AG04450 (cell line): ENCODE results near the gene CDH6. TPM values are rescaled to one million over a fixed set of nuclear protein-coding genes. Genes with fewer than 3 reads are reported as not detected.

Experiments
- CTCF ChIA-PET: fragments of 300-600, 350-600 bp; formaldehyde crosslinking; extraction: SDS; loops from one replicate; lab custom pipeline; 2022; ENCODE audit warnings: antibody characterized with exemption, inconsistent platforms; lab: Charles Lee
- POLR2A ChIA-PET: fragments of 350-600 bp; formaldehyde crosslinking; extraction: SDS; loops from one replicate; lab custom pipeline; 2021; ENCODE audit warnings: antibody characterized with exemption, inconsistent platforms; lab: Yijun Ruan, JAX
- DNase-seq: peaks from one replicate; pipeline ENCODE4 v3.0.0-alpha.2; 2011; ENCODE audit warnings: low read depth, low spot score
- H3K27ac ChIP-seq: one replicate; pipeline ENCODE4 v1.5.1; 2012; ENCODE audit warnings: low read depth, low read length, control low read depth
- H3K27me3 ChIP-seq: one replicate; pipeline ENCODE4 v1.6.0; 2012; ENCODE audit warnings: low read length; ENCODE audit not compliant: control insufficient read depth, insufficient read depth
- H3K4me3 ChIP-seq: 2 replicates; pipeline ENCODE4 v1.5.1; 2011; ENCODE audit warnings: mild to moderate bottlenecking, low read depth, low read length, control low read depth
- H3K9me3 ChIP-seq: 2 replicates; pipeline ENCODE4 v1.5.1; 2012; ENCODE audit warnings: low read length; ENCODE audit not compliant: control insufficient read depth, insufficient read depth
- CTCF ChIP-seq: IDR thresholded peaks from 2 replicates; pipeline ENCODE4 v1.5.1; 2011; ENCODE audit warnings: low read depth, low read length, control low read depth, inconsistent platforms
- polyA plus RNA-seq: library from polyadenylated mRNA; depleted of rRNA; stranded (reverse); fragments of >200 nt; gene quantifications from 2 replicates; pipeline ENCODE4 v1.2.3, GENCODE V29; 2011

The CDH6 gene
- polyA plus RNA-seq, 1 experiment: 45.7 TPM

- TF ChIP-seq CTCF: no peak
- no peaks in the 10 kb centered on the region for H3K9me3 ChIP-seq
- H3K27me3 ChIP-seq: no peaks in the 10 kb centered on the region
- DNase-seq: no peak
- H3K27ac ChIP-seq: no peak overlapping the region
- ChIA-PET POLR2A (no interaction called here), CTCF (interaction anchor here (1.3 kb wide), 1 partner anchor 36 kb away, joined by 6 read pairs; no protein-coding TSS in a partner anchor)
- H3K4me3 ChIP-seq: no peak overlapping the region
These were observed 74.8 kb downstream of the CDH6 start for GRCh38 chr5:31268256-31268655.

DNA sequence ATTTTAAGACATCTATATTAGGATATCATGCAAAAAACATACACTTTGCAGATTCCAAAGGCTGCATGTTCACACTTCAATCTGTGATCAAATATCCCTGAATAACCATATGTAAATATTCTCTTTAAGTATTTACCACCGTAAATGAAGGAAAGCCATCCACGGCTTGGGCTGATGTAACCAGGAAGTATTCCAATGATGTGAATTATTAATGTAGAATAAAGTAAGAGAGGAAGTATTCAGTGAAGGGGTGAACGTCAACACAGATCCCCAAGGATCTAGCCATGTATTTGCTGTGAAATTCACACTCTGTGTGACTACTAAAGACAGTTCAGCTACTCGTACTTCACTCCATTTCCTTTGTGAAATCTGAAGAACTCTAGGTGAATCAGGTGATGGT, 75.2 kb downstream of the CDH6 start:
- CTCF ChIA-PET: interaction anchor here (1.3 to 3.8 kb wide), 2 partner anchors 36 to 37 kb away, joined by 6 to 23 read pairs; no protein-coding TSS in a partner anchor
- H3K27me3 ChIP-seq: no peaks in the 10 kb centered on the region
- no peak overlapping the region for H3K27ac ChIP-seq
- no peak for DNase-seq
- POLR2A ChIA-PET: no interaction called here
- no peak for TF ChIP-seq CTCF
- no peak overlapping the region for H3K4me3 ChIP-seq
- H3K9me3 ChIP-seq: no peaks in the 10 kb centered on the region

- no peaks in the 10 kb centered on the region for H3K9me3 ChIP-seq
These were observed 75.8 kb downstream of the CDH6 start for GRCh38 chr5:31269259-31269658.

GRCh38 chr5:31270396-31270795, 76.9 kb downstream of the CDH6 start:
- Histone ChIP-seq H3K27ac (no peak overlapping the region), H3K9me3 (no peaks in the 10 kb centered on the region), H3K4me3 (no peak overlapping the region), H3K27me3 (no peaks in the 10 kb centered on the region)
- DNase-seq: no peak
- POLR2A ChIA-PET: no interaction called here
- CTCF ChIA-PET: interaction anchor here (0.9 to 3.8 kb wide), 22 partner anchors 8 to 1230 kb away, joined by 3 to 23 read pairs (median 4); no protein-coding TSS in a partner anchor
- peak; percentile 55 for TF ChIP-seq CTCF

More at GRCh38 chr5:31269259-31269658, 75.8 kb downstream of the CDH6 start:
- H3K4me3 ChIP-seq: no peak overlapping the region
- no peak for TF ChIP-seq CTCF
- ChIA-PET CTCF (interaction anchor here (1.3 to 3.8 kb wide), 5 partner anchors 11 to 1229 kb away, joined by 3 to 23 read pairs (median 6); no protein-coding TSS in a partner anchor), POLR2A (no interaction called here)
- DNase-seq: no peak
- no peak overlapping the region for H3K27ac ChIP-seq
- no peaks in the 10 kb centered on the region for H3K27me3 ChIP-seq

DNA sequence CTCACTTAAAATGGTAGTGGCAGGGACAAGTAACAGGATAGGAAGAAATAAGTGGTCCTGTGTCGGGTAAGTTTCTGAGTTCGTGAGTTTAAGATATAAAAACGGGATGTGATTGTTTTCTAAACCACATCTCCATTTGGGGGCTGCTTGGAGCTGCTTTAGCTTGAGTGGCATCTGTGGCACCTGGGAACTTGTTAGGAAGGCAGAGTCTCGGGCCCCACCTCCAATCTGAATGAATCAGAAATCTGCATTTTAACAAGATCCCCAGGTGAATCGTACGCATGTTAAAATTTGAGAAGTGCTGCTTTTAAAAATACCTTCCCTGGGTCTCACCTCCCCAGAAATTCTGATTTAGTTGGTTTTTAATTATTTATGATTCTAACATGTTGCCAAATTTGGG, 78.1 kb downstream of the CDH6 start:
- Histone ChIP-seq H3K27me3 (no peaks in the 10 kb centered on the region), H3K4me3 (no peak overlapping the region), H3K9me3 (no peaks in the 10 kb centered on the region), H3K27ac (no peak overlapping the region)
- CTCF ChIA-PET: interaction anchor here (1.9 to 3.8 kb wide), 3 partner anchors 12 to 870 kb away, joined by 9 to 23 read pairs (median 11); no protein-coding TSS in a partner anchor
- POLR2A ChIA-PET: no interaction called here
- no peak for TF ChIP-seq CTCF
- DNase-seq: no peak
